OCI-M2 (cell line): Measurements from ENCODE around the gene AKAP13.

Experiments
- DNase-seq: peaks from one replicate; lab custom pipeline; 2025; ENCODE audit not compliant: unreplicated experiment; lab: John Stamatoyannopoulos, UW

AKAP13 gene

DNA sequence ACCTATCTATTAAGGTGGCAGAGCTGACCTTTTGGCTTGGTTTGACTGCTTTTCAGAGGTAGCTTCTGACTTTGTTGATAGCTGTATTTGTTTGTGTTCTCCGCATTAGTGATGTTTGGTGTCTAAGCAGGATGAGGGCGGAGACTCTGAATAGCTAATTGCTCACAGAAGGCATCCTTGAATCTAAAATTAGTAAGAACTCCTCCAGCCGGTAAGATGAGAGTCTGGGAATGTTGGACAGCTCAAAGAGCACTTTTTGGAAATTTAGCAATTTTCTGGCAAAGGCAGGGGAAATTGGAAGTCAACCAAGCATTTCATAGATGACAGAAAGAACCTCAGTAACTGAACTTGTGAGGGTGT, 240.3 kb downstream of the AKAP13 start:
- DNase-seq: no peak

DNA sequence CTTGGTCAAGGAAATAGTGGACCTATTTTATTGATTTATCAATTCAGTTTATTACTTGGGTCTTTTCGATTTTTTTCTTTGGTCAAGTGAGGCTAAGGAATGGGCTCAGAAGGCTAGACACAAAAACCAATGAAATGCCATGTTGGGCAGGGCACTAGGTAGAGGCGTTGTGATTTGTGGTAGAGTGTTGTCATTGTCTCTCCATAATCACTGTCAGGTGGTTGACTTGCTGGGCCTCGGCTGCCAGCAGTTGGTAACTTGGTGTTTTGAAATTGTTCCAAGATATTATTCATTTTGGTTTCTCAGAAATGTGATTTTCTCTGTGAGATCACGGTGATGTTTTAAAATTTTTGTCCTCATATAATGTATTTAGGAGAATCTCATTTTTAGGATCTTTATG, 240.7 kb downstream of the AKAP13 start:
- no peak for DNase-seq

DNA sequence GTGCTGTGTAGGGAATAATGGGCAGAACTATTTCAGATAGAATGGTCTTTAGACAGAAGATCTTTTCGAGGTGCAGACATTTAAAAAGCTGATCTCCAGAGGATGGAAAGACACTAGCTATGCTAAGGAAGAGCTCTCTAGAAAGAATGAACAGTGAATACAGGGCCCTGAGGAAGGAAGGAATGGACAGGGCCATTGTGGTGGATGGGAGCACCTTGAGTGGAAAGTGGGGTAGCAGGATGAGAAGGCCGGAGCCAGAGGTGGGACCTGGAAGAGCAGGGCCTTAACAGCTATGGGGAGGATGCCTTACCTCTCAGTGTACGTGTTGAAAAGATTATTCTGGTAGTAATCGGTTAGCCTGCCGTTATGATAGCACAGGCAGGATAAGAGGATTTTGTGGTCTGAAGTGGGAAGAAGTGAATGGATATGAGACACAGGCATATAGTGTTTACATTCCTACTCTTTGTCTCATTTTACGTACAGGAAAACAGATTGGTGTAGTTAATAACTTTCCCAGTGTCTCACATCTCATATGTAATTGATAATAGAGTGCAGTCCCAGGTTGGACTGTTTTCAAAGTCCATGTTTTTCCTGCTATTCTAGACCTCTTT, 241.9 kb downstream of the AKAP13 start:
- no peak for DNase-seq

DNA sequence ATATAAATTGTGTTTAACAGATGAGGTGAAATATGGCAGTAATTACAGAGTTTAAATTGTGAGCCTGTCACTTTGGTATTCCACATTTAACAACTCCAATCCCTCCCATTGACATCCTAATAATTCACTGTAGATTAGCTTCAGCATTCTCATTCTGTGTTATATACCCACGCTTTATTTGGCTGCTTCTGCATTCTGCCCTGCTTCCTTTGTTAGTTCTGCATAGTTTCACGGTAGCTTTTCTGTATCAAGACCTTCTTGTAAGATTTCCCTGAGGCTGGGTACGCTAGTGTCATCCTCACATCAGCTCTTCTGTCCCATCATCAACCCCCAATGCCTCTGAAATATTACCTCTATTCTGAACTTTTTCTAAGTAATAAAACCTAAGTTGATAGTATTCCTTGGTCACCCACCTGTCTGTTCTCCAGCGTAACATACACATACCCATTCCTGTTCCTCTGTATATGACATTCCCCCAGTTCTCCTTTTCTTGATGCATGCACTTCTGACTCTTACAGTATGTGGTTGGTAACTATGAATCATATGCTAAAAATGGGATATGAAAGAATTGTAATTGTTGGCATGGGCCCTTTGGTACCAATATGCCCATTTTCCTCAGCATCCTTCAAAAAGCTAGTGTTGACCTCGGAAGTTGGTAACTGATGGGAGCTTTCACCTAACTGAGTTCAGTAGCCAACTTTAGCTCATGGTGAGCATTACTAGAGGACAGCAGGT, 243.1 kb downstream of the AKAP13 start:
- no peak for DNase-seq

DNA sequence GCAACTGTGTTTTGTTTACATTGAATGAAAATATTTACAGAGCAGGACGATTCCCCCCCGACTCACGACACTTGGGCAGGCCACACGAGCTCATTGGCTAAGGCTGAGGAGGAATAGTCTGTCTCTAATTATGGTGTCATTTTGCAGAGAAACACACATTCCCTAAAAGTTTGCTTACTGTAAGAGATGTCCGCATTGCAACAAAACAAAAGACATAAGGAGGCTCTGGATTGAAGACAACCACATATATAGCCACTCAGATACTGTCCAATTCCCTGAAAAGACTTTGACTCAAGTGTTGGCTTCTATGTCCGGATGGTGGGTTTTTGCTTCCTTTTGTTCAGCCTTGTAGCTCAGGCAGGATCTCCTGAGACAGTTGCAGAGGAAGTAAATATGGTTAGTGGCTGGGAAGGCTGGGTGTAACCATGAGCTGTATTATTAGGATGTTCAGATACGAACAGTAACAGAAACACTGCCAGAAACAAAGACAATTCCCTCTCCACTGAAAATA, 243.9 kb downstream of the AKAP13 start:
- no peak for DNase-seq

DNA sequence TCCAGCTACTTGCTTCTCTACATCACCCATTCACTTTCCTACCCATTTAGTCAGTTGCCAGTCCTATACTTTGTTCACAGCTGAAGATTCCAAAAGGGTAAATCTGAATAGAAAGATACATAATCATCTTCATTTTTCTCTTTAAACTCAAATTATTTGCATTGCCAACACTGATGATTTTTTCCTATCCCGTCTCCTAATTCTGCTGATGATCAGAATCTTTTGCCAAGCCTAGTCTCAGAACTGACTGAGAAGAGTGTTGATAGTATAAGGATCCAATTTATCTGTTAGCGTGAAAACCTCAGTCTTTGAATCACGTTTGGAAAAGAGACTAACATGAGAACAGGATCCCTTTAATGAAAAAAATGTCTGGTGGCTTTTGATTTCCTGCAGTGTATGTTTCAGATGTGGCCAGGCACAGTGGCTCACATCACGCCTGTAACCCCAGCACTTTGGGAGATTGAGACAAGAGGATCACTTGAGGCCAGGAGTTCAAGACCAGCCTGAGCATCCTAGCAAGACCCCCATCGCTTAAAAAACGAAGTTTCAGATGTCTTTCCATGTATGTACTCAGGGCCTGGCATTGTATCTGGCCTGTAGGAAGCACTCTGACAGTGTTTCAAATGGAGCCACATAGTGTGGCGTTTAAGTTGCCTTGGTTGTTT, 244.9 kb downstream of the AKAP13 start:
- DNase-seq: no peak

DNA sequence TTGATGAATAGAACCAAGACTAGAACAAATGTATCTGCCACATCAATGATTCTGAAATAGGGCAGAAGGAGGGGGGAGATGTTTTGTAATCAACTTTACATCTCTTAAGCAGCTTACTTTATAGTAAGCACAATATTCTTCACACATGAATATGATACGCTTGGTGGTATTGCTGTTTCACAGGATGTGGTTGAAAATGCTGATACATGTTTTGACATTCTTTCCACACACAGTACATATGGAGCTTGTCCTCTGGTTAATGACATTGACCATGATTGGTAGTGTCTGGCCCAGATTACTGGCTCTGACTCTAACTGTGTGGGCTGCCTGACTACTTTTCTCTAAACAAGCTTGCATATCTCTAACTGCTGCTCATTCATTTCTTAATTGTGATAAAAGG, 245.5 kb downstream of the AKAP13 start:
- no peak for DNase-seq

DNA sequence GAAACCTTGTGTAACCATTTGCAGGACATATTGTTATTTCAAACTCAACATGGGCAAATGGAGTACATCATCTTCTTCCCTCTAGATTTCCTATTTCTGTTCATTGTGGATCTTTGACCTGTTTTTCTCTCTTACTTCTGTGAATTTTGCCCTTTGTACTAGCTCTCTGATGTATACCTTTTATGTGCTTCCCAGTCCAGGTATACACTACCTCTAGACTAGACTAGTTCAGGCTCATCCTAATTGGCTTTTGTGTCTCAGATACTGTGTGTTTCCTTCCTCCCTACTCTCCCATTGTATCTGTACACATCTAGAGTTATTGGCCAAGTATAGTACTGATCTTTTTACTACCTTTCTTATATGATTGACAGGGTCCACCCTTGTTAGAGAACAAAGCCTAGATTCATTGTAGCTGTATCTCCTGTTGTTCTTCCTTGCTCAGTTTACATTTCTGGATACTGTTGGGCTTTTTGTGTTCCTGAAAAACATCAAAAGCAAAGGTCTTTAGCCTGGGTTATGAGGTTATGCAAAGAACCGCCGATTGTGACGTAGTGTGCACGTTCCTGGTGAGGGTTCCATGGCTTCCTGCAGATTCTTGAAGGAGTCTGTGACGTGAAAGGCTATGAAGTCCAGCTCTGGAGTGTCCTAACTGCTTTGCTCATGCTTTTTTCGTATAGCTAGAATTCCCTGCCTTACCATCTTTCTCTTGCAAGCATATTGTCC, 247.0 kb downstream of the AKAP13 start:
- no peak for DNase-seq

DNA sequence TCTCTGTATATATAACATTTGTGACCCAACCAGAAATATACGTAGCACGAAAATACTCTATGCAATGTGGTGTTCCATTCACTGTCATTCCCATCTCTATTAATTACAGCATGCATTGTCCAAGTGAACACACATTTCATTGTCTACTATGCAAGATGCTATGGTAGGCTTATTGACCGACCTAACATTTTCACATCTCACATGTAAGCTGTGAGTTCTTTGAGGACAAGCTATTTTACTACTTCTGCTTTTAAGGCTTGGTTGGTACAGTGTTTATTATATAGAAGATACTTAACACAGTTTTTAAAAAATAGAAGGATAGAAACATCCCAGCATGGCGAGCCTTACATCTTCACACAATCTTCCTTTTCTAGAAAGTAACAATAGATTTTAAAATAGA, 249.9 kb downstream of the AKAP13 start:
- no peak for DNase-seq

DNA sequence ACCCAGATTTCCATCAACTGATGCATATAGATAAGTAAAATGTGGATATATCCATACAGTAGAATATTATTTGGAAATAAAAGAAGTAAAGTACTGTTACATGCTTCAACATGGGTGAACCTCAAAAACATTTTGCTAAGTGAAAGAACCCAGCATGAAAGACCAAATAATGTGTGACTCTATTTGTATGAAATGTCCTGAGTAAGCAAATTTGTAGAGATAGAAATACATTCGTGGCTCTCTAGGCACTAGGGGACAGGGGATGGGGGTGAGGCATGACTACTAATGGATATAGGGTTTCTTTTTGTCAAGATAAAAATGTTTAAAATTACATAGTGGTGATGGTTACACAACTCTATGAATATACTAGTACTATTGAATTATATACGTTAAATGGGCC, 250.6 kb downstream of the AKAP13 start:
- no peak for DNase-seq

DNA sequence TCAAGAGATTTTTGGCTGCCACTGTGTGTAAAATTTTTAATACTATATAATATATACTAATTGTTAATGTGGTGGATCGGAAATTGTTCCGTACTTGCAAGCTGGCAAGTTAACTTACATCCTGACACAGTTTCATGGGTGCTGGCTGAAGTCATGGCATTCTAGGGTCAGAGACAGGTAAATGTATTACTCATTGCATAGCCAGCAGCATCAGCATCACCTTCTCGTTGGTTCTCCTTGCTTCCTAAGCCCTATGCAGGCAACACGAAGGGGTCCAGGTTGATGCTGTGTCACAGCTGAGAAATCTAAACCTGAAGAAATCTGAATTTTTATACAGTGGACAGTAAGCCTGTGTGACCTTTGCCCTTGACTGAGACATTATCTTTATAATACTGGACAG, 251.6 kb downstream of the AKAP13 start:
- DNase-seq: no peak

DNA sequence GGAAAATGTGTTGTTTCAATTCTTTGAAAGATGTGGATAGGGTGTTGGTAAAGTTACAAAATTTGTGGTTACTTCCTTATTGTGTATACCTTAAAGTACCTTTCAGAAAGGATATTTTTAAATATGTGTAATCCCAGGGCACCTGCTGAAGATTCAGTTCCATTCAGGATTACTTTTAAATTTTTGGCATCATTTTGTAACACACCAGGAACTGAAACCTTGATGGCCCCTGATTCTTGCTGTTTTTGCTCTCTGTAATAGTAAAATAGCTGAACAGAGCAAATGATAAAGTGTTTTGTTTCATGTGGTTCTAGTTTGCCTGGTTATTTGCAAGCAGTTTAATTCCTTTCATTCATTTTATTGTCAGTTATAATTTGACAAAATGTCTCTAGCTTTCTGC, 253.5 kb downstream of the AKAP13 start:
- DNase-seq: no peak

DNA sequence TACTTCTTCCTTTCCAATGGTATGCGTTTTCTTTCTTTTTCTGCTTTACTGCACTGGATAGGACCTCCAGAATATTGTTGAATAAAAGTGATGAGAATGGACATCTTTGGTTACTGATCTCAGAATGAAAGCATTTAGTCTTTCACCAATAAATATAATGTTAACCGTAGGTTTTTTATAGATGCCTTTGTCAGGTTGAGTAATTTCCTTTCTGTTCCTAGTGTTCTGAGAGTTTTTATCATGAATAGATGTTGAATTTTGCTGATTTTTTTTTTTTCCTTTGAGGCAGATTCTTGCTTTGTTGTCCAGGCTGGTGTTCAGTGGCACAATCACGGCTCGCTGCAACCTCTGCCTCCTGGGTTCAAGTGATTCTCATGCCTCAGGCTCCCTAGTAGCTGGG, 255.9 kb downstream of the AKAP13 start:
- DNase-seq: no peak

DNA sequence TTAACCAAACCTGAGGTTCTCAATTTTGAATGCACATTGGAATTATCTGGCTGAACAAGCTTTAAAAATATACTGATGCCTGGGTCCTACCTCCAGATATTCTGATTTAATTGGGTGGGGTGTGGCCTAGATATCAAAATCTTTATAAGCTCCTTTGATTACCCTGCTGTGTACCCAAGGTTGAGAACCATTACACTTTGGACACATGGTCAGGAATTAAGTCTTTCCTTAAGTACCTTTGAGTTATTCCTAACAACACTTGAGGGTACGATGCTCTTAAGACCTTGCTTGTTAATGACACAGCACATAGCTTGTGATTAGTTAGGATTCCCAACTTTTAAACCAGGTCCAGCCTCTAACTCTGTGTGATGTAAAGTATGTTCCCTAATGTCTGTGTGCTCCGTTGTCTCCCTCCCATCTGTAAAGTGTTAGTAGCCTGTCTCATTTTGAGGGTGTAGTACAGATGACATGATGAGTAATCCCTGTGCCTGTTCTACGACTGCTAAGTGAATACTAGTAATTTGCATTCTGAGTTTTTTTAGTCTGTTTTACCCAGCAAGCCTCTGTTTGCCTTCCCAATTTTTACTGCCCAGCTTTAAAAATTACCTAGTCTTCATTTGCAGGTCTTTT, 259.5 kb downstream of the AKAP13 start:
- no peak for DNase-seq

DNA sequence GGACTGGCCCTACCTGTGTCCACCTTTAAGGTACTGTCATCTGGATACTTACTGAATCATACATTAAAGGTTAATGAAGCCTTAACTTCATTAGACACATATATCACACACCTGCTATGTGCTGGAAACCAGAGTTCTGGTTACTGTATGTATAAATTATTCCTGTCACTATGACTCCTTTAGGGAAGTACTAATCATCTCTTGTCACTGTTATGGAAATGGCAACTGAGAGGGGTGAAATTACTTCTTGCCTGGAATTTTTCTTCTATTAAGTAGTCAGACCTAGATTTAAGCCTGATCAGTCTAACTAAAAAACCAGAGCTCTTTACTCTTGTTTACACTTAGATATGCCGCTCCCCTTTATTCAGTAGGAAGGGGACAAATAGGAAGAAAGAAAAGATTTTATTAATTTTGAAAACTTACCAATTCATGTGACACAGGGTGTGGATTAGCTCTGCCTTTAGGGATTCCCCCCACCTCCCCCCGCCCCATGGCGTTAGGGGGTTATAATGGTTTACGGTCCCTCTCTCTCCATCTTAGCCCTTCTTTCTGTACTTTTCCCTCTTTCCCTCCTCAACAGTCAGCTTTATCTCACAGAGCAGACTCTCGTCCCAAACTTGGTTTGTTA, 261.8 kb downstream of the AKAP13 start:
- no peak for DNase-seq

DNA sequence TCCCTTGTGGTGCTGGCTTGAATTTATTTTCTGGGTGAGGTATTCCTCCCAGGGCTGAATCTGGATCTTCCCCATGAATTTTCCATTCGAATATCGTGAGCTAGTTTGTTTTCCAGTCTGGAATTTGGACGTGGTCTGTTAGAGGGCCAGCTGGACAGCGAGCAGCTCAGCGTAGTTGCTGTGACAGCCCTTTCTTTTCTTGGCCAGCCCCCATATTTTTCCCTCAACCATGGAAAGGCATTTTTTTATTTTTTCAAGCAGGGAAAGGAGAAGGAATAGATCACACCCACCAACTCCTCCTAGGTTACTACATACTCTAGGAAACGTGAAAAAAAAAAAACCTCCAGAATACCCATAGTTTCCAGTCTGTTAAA, 262.3 kb downstream of the AKAP13 start:
- no peak for DNase-seq

DNA sequence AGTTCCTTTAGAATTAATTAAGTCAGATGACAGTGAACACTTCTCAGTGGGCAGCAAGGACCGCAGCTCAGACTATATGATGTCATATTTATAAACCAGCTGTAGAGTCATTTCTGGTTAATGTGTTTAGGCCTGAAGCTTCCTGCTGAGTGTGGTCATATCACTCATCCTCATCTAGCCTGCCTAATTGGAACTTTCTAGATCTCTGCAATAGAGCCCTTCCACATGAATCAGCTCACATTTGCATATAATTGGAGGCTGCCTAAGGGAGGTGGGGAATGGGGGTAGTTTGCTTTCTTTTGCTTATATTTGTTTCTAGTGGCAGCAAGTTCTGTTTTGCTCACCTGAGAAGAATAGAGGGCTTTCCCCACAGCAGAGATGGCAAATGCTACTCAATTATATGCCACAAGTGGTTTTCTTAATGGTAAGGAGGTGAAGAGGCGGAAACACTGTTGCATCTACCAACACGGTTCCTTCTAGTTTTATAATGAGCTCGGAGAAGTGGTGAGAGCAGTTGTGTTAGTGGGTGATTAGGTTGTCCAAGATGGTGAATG, 266.2 kb downstream of the AKAP13 start:
- DNase-seq: no peak

DNA sequence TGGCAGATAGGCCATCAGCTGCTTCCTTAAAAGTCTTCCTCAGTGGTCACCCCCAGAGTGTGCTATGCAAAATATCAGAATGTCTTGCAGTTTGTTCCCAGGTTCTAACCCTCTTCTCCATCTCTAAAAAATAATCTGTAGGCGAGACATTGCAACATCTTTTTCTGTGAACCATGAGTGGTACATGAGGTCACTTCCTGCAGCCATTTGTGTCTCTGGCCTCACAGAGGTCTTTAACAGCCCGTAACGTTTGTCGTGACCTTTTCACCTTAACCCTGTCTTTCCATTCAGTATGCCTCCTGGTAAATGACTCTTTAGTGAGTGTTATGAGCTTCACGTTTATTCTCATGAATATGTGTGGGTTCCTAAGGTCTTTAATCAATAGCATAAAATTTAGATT, 269.0 kb downstream of the AKAP13 start:
- DNase-seq: no peak

DNA sequence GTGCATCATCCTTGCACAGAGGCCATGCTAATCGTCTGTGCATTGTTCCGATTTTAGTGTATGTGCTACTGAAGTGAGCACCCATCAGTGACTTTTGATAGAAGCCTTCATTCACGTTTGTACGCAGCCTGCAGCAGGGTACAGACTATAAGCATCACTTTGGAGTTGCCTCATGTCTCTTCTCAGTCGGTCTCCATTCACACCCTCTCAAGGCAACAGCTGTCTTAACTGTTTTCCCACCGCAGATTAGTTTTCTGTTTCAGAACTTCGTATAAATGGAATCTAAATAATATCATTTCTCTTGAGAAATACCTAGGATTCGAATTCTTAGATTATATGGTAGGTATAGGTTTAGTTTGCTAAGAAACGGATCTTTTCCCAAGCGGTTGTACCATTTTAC, 271.1 kb downstream of the AKAP13 start:
- no peak for DNase-seq

DNA sequence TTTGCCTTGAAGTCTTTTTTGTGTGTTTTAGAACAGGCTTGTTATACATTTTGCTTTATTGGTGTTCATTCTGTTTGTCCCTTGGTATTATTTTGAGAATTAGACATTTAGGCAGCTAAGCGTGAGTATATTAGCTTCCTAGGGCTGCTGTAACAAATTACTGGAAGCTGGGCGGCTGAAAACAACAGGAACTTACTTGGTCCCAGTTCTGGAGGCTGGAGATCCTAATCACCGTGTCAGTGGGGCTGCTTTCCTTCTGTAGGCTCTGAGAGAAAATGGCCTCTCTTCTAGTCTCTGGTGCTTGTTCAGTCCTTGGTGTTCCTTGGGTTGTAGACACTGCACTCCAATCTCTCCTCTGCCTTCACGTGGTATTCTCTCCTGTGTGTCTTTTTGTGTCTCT, 272.1 kb downstream of the AKAP13 start:
- DNase-seq: no peak

DNA sequence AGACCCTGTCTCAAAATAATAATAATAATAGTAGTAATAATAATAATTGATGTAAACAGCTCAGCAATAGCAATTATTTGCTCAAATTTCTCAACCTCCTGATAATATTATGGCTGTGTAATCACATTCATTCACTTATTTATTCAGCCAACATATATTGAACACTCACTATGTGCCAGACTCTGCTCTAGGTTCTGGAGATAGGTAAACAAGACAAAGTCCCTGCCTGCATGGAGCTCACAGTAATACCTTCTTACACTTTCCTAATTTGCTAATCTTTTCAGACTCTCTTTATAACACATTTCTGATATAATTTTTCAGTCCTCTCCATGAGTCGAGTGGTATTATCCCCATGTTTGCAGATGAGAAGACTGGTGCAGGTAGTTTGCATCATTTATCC, 276.7 kb downstream of the AKAP13 start:
- no peak for DNase-seq
